H1 (cell line): Measurements from ENCODE around the gene LRP1. TPM values are rescaled to one million over a fixed set of nuclear protein-coding genes. Genes with fewer than 3 reads are reported as not detected.

Experiments used
- BRCA1 ChIP-seq: IDR thresholded peaks from 2 replicates; pipeline ENCODE4 v1.6.1; 2012; ENCODE audit warnings: low read depth, low read length, improper control_type of control experiment
- polyA plus RNA-seq, 7 experiments: library from polyadenylated mRNA; depleted of rRNA in 3 of 7; stranded (reverse) in 5 of 7; unstranded in 2 of 7; fragments of >200 nt in 5 of 7; fragments of 200-250 nt in 2 of 7; gene quantifications; 1 replicate in 5 of 7; 2 replicates in 1 of 7; 4 replicates in 1 of 7; pipeline versions ENCODE4 v1.2.1 to v1.2.3, GENCODE V29; 2011 to 2013; ENCODE audit warnings: missing spikeins in 2 of 7, mixed read lengths in 2 of 7
- total RNA-seq: library from RNA; stranded (reverse); fragmentation: NEBNext Ultra II Directional; extraction: Animal tissue kit (Norgen Biotek cat#: 25700); gene quantifications from 2 replicates; pipeline ENCODE4 v1.2.1, GENCODE V29; 2021
- TF ChIP-seq, protein P1 (sequence below): fragments of 300-600 bp; sonication (generic); IDR thresholded peaks from 2 replicates; pipeline ENCODE4 v1.7.1; 2012; ENCODE audit warnings: low read length, moderate library complexity, mild to moderate bottlenecking, inconsistent platforms; ENCODE audit not compliant: insufficient replicate concordance
- TF ChIP-seq, protein P2 (sequence below): IDR thresholded peaks from 2 replicates; pipeline ENCODE4 v1.6.1; 2011; ENCODE audit warnings: low read depth, mild to moderate bottlenecking, low read length; ENCODE audit not compliant: insufficient read depth

LRP1 gene
- total and polyA plus RNA-seq, 2 of the 8 experiments (the other 6 are each of a cell fraction or from before 2014, with no cell fraction given): 35.3 to 92.5 TPM

DNA sequence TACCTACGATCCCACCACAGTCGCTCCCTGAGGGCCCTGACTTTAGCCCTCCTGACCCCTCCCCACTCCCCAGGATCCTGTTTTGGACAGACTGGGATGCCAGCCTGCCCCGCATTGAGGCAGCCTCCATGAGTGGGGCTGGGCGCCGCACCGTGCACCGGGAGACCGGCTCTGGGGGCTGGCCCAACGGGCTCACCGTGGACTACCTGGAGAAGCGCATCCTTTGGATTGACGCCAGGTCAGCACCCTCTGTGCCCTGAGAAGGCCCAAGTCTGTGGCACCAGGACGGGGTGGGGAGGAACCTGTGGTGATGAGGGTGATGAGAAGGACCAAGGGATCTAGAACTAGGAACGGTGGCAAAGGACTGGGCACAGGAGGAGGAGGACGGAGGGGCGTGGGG is 49.1 kb downstream of the LRP1 start (continued):
- TF ChIP-seq, protein P1, sequence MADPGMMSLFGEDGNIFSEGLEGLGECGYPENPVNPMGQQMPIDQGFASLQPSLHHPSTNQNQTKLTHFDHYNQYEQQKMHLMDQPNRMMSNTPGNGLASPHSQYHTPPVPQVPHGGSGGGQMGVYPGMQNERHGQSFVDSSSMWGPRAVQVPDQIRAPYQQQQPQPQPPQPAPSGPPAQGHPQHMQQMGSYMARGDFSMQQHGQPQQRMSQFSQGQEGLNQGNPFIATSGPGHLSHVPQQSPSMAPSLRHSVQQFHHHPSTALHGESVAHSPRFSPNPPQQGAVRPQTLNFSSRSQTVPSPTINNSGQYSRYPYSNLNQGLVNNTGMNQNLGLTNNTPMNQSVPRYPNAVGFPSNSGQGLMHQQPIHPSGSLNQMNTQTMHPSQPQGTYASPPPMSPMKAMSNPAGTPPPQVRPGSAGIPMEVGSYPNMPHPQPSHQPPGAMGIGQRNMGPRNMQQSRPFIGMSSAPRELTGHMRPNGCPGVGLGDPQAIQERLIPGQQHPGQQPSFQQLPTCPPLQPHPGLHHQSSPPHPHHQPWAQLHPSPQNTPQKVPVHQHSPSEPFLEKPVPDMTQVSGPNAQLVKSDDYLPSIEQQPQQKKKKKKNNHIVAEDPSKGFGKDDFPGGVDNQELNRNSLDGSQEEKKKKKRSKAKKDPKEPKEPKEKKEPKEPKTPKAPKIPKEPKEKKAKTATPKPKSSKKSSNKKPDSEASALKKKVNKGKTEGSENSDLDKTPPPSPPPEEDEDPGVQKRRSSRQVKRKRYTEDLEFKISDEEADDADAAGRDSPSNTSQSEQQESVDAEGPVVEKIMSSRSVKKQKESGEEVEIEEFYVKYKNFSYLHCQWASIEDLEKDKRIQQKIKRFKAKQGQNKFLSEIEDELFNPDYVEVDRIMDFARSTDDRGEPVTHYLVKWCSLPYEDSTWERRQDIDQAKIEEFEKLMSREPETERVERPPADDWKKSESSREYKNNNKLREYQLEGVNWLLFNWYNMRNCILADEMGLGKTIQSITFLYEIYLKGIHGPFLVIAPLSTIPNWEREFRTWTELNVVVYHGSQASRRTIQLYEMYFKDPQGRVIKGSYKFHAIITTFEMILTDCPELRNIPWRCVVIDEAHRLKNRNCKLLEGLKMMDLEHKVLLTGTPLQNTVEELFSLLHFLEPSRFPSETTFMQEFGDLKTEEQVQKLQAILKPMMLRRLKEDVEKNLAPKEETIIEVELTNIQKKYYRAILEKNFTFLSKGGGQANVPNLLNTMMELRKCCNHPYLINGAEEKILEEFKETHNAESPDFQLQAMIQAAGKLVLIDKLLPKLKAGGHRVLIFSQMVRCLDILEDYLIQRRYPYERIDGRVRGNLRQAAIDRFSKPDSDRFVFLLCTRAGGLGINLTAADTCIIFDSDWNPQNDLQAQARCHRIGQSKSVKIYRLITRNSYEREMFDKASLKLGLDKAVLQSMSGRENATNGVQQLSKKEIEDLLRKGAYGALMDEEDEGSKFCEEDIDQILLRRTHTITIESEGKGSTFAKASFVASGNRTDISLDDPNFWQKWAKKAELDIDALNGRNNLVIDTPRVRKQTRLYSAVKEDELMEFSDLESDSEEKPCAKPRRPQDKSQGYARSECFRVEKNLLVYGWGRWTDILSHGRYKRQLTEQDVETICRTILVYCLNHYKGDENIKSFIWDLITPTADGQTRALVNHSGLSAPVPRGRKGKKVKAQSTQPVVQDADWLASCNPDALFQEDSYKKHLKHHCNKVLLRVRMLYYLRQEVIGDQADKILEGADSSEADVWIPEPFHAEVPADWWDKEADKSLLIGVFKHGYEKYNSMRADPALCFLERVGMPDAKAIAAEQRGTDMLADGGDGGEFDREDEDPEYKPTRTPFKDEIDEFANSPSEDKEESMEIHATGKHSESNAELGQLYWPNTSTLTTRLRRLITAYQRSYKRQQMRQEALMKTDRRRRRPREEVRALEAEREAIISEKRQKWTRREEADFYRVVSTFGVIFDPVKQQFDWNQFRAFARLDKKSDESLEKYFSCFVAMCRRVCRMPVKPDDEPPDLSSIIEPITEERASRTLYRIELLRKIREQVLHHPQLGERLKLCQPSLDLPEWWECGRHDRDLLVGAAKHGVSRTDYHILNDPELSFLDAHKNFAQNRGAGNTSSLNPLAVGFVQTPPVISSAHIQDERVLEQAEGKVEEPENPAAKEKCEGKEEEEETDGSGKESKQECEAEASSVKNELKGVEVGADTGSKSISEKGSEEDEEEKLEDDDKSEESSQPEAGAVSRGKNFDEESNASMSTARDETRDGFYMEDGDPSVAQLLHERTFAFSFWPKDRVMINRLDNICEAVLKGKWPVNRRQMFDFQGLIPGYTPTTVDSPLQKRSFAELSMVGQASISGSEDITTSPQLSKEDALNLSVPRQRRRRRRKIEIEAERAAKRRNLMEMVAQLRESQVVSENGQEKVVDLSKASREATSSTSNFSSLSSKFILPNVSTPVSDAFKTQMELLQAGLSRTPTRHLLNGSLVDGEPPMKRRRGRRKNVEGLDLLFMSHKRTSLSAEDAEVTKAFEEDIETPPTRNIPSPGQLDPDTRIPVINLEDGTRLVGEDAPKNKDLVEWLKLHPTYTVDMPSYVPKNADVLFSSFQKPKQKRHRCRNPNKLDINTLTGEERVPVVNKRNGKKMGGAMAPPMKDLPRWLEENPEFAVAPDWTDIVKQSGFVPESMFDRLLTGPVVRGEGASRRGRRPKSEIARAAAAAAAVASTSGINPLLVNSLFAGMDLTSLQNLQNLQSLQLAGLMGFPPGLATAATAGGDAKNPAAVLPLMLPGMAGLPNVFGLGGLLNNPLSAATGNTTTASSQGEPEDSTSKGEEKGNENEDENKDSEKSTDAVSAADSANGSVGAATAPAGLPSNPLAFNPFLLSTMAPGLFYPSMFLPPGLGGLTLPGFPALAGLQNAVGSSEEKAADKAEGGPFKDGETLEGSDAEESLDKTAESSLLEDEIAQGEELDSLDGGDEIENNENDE: no peak
- TF ChIP-seq, protein P2, sequence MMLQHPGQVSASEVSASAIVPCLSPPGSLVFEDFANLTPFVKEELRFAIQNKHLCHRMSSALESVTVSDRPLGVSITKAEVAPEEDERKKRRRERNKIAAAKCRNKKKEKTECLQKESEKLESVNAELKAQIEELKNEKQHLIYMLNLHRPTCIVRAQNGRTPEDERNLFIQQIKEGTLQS: no peak
- TF ChIP-seq BRCA1: no peak
